Measurements from ENCODE around the gene ICOS. TPM values are rescaled to one million over a fixed set of nuclear protein-coding genes. Genes with fewer than 3 reads are reported as not detected.

ICOS gene, protein sequence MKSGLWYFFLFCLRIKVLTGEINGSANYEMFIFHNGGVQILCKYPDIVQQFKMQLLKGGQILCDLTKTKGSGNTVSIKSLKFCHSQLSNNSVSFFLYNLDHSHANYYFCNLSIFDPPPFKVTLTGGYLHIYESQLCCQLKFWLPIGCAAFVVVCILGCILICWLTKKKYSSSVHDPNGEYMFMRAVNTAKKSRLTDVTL
- total RNA-seq (not detected in 2 replicates), polyA plus RNA-seq (not detected in 2 replicates), polyA minus RNA-seq (ENCODE audit: low replicate concordance) (not detected in 2 replicates)
- polyA plus RNA-seq (2012), result not detected in 2 replicates

DNA sequence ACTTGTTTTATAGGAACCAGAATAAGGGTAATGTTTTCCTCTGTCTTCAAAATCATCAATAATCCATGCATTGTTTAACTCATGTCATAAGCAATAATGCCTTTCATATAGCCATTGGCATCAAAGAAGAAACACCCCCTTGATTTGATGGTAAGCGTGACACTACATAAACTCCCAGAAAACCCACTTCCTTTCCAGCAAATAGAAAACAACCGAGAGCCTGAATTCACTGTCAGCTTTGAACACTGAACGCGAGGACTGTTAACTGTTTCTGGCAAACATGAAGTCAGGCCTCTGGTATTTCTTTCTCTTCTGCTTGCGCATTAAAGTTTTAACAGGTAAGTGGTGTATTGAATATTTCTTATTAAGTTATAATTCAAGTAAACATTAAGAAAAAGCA lies at the start of gene ICOS:
ICOS (plus strand) TSS at position 229 of the 400 bp plus-strand sequence; CDS start at position 281, 52 bp downstream.
- no peak for DNase-seq (ENCODE audit: low read depth in 2 of 2)
- Histone ChIP-seq H3K27ac (ENCODE audit: insufficient read depth, low read length) (no peak within 1 kb of the TSS), H3K4me1 (ENCODE audit: control insufficient read depth, extremely low read depth, insufficient read depth, low read length) (no peaks in the 10 kb centered on the region), H3K4me2 (ENCODE audit: extremely low read depth, insufficient read depth, low read length) (no peak within 1 kb of the TSS), H4K20me1 (ENCODE audit: control insufficient read depth, extremely low read depth, insufficient read depth, low read length) (no peaks in the 10 kb centered on the region), H3K9ac (ENCODE audit: insufficient read depth, low read length) (no peak within 1 kb of the TSS), H3K4me3 (replicated peaks in 1 of 4; ENCODE audit: control extremely low read depth in 1 of 4, insufficient read depth in 1 of 4, low read depth in 3 of 4, low read length in 4 of 4) (no peak within 1 kb of the TSS), H2AFZ (ENCODE audit: low read length) (no peak within 1 kb of the TSS), H3K36me3 (ENCODE audit: control insufficient read depth, insufficient read depth, low read length) (no peaks in the 10 kb centered on the region), H3K79me2 (ENCODE audit: control insufficient read depth, insufficient read depth, low read length) (no peaks in the 10 kb centered on the region), H3K27me3 (ENCODE audit: control insufficient read depth, insufficient read depth, low read length) (no peaks in the 10 kb centered on the region), H3K9me3 (ENCODE audit: control insufficient read depth, insufficient read depth, low read depth, low read length) (no peaks in the 10 kb centered on the region)
- TF ChIP-seq, protein P1, sequence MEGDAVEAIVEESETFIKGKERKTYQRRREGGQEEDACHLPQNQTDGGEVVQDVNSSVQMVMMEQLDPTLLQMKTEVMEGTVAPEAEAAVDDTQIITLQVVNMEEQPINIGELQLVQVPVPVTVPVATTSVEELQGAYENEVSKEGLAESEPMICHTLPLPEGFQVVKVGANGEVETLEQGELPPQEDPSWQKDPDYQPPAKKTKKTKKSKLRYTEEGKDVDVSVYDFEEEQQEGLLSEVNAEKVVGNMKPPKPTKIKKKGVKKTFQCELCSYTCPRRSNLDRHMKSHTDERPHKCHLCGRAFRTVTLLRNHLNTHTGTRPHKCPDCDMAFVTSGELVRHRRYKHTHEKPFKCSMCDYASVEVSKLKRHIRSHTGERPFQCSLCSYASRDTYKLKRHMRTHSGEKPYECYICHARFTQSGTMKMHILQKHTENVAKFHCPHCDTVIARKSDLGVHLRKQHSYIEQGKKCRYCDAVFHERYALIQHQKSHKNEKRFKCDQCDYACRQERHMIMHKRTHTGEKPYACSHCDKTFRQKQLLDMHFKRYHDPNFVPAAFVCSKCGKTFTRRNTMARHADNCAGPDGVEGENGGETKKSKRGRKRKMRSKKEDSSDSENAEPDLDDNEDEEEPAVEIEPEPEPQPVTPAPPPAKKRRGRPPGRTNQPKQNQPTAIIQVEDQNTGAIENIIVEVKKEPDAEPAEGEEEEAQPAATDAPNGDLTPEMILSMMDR (conservative IDR thresholded peaks at IDR 0.05 in 1 of 2, IDR thresholded peaks at IDR 0.05 in 1 of 2; ENCODE audit: low read depth in 1 of 2, low read length in 2 of 2), result no peak
- no peak for TF ChIP-seq EZH2 (IDR thresholded peaks at IDR 0.05; ENCODE audit: low read length, missing control alignments)

DNA sequence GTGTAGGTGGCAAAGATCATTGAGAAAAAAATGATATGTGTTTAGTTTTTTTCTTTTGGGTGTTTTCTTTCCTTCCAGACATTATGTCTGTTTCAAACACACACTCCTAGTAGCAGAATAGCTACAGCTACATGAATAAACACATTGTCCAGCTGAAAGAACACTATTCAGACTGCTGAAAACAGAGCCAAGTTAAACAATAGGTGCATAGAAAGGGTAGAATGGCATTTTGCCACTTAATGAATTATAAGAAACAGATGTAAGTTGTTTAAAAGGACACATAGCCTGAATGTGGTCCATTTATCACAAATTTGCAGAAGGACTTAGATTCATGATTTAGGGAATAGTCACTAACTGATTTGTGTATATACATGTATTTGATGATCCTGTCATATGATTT lies 48.9 kb upstream of the ICOS start:
- Histone ChIP-seq H3K9ac (ENCODE audit: insufficient read depth, low read length) (no peak overlapping the region), H3K36me3 (ENCODE audit: control insufficient read depth, insufficient read depth, low read length) (no peaks in the 10 kb centered on the region), H3K27me3 (ENCODE audit: control insufficient read depth, insufficient read depth, low read length) (no peaks in the 10 kb centered on the region), H4K20me1 (ENCODE audit: control insufficient read depth, extremely low read depth, insufficient read depth, low read length) (no peaks in the 10 kb centered on the region), H3K4me1 (ENCODE audit: control insufficient read depth, extremely low read depth, insufficient read depth, low read length) (no peaks in the 10 kb centered on the region), H3K9me3 (ENCODE audit: control insufficient read depth, insufficient read depth, low read depth, low read length) (no peaks in the 10 kb centered on the region), H2AFZ (ENCODE audit: low read length) (no peak overlapping the region), H3K4me2 (ENCODE audit: extremely low read depth, insufficient read depth, low read length) (no peak overlapping the region), H3K79me2 (ENCODE audit: control insufficient read depth, insufficient read depth, low read length) (no peaks in the 10 kb centered on the region), H3K4me3 (replicated peaks in 1 of 4; ENCODE audit: control extremely low read depth in 1 of 4, insufficient read depth in 1 of 4, low read depth in 3 of 4, low read length in 4 of 4) (no peak overlapping the region), H3K27ac (ENCODE audit: insufficient read depth, low read length) (no peak overlapping the region)
- DNase-seq (ENCODE audit: low read depth in 2 of 2), result peak in 1 of 2 donors; percentile 29
- no peak for TF ChIP-seq EZH2 (IDR thresholded peaks at IDR 0.05; ENCODE audit: low read length, missing control alignments)

DNA sequence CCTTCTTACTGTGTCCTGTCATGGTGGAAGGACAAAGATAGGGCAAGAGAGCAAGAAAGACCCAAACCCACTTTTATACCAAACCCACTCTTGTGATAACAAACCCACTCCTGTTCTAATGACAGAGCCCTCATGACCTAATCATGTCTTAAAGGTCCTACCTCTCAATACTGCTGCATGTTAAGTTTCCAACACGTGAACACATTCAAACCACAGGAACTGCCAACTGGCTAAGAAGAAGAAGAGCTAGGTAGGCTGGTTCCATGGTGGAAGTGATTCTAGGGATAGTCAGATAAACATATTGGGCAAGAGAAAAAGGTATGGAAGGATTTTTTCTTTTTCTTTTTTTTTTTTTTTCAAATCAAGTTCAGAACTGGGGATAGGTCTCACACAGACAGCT lies 47.0 kb upstream of the ICOS start:
- TF ChIP-seq EZH2 (IDR thresholded peaks at IDR 0.05; ENCODE audit: low read length, missing control alignments), result no peak
- TF ChIP-seq, protein P1 (conservative IDR thresholded peaks at IDR 0.05 in 1 of 2, IDR thresholded peaks at IDR 0.05 in 1 of 2; ENCODE audit: low read depth in 1 of 2, low read length in 2 of 2), result no peak
- H3K27me3 ChIP-seq (ENCODE audit: control insufficient read depth, insufficient read depth, low read length), result no peaks in the 10 kb centered on the region
- H3K79me2 ChIP-seq (ENCODE audit: control insufficient read depth, insufficient read depth, low read length), result no peaks in the 10 kb centered on the region
- no peak overlapping the region for H3K4me3 ChIP-seq (replicated peaks in 1 of 4; ENCODE audit: control extremely low read depth in 1 of 4, insufficient read depth in 1 of 4, low read depth in 3 of 4, low read length in 4 of 4)
- H3K4me2 ChIP-seq (ENCODE audit: extremely low read depth, insufficient read depth, low read length), result no peak overlapping the region
- no peaks in the 10 kb centered on the region for H3K36me3 ChIP-seq (ENCODE audit: control insufficient read depth, insufficient read depth, low read length)
- DNase-seq (ENCODE audit: low read depth in 2 of 2), result no peak
- no peaks in the 10 kb centered on the region for H3K4me1 ChIP-seq (ENCODE audit: control insufficient read depth, extremely low read depth, insufficient read depth, low read length)
- no peak overlapping the region for H3K9ac ChIP-seq (ENCODE audit: insufficient read depth, low read length)
- H2AFZ ChIP-seq (ENCODE audit: low read length), result no peak overlapping the region
- no peaks in the 10 kb centered on the region for H4K20me1 ChIP-seq (ENCODE audit: control insufficient read depth, extremely low read depth, insufficient read depth, low read length)
- H3K9me3 ChIP-seq (ENCODE audit: control insufficient read depth, insufficient read depth, low read depth, low read length), result no peaks in the 10 kb centered on the region
- H3K27ac ChIP-seq (ENCODE audit: insufficient read depth, low read length), result no peak overlapping the region

All from fibroblast of lung (primary cell).